ENCODE results near the gene KSR2. TPM values are rescaled to one million over a fixed set of nuclear protein-coding genes. Genes with fewer than 3 reads are reported as not detected.

Gene KSR2
- total and polyA plus RNA-seq, 2 of the 4 experiments (the other 2 are of a cell fraction), result not detected

GRCh38 chr12:117527479-117527855, 441.3 kb downstream of the KSR2 start:
- Histone ChIP-seq H3K27me3 (ENCODE audit: control insufficient read depth, insufficient read depth, low read length) (no peaks in the 10 kb centered on the region), H3K56ac (ENCODE audit: extremely low read depth, insufficient read depth, low read length) (no peak overlapping the region), H3K4me2 (ENCODE audit: low read depth, low read length) (no peak overlapping the region), H3K4ac (ENCODE audit: low read depth, low read length) (no peak overlapping the region), H4K5ac (ENCODE audit: low read depth, low read length) (no peak overlapping the region), H3K9me1 (ENCODE audit: insufficient read depth, low read length) (no peaks in the 10 kb centered on the region), H2BK20ac (ENCODE audit: low read depth, low read length) (no peak overlapping the region), H4K8ac (ENCODE audit: low read depth in 2 of 2, low read length in 2 of 2) (no peak overlapping the region), H3K18ac (ENCODE audit: low read depth, low read length) (no peak overlapping the region), H3K4me1 (ENCODE audit: control insufficient read depth, insufficient read depth, low read length) (no peaks in the 10 kb centered on the region), H2AK5ac (ENCODE audit: low read depth, low read length) (no peak overlapping the region), H3K4me3 (ENCODE audit: insufficient read depth, low read depth, low read length) (no peak overlapping the region), H2BK5ac (ENCODE audit: low read depth, low read length, poor library complexity, severe bottlenecking) (no peak overlapping the region), H2BK15ac (ENCODE audit: low read depth, low read length) (no peak overlapping the region), H3K9me3 (ENCODE audit: control insufficient read depth, insufficient read depth, low read length) (peaks cover 31% of the 10 kb centered on the region), H4K20me1 (ENCODE audit: insufficient read depth, low read length) (no peaks in the 10 kb centered on the region), H2AFZ (replicated peaks; ENCODE audit: low read length, poor library complexity) (no peak overlapping the region), H4K91ac (ENCODE audit: insufficient read depth, low read depth, low read length) (no peak overlapping the region), H3K79me1 (ENCODE audit: low read depth in 1 of 2, low read length in 2 of 2) (no peaks in the 10 kb centered on the region), H3K27ac (ENCODE audit: insufficient read depth, low read length) (no peak overlapping the region), H3K9ac (ENCODE audit: low read depth, low read length) (no peak overlapping the region), H2AK9ac (replicated peaks; ENCODE audit: low read depth, low read length, poor library complexity) (no peak overlapping the region), H2BK120ac (ENCODE audit: low read depth, low read length) (no peak overlapping the region), H3K23ac (ENCODE audit: low read depth, low read length) (no peak overlapping the region), H3K14ac (replicated peaks; ENCODE audit: low read depth, low read length) (no peak overlapping the region), H3K36me3 (ENCODE audit: control insufficient read depth, insufficient read depth, low read length) (no peaks in the 10 kb centered on the region)
- no peak for ATAC-seq (ENCODE audit: low read depth)
- in situ Hi-C loops (cut with MboI; ENCODE audit: low sequenced_read_pairs), result no loop called here
- POLR2A ChIA-PET (ENCODE audit: unreplicated experiment), result no interaction called here
- 50% methylated on average over 1 of the region's 4 CpGs; no CpG with 5 or more reads in 1 of the 2 experiments for WGBS, 2 experiments (ENCODE audit: extremely low coverage in 2 of 2, insufficient read length in 1 of 2)
- BruUV-seq (replicated peaks), result no TSS peak
- intact Hi-C loops (cut with micrococcal nuclease), result no loop called here
- CTCF ChIA-PET, result no interaction called here
- DNase-seq, result no peak
- TF ChIP-seq ELK1 (IDR thresholded peaks at IDR 0.05; ENCODE audit: borderline replicate concordance, low read depth, low read length) (no peak), BHLHE40 (IDR thresholded peaks at IDR 0.05; ENCODE audit: low read depth, low read length) (no peak), POLR2A (IDR thresholded peaks at IDR 0.05; ENCODE audit: low read depth, low read length) (no peak), MAZ (IDR thresholded peaks at IDR 0.05; ENCODE audit: borderline replicate concordance, low read depth, low read length) (no peak), MXI1 (IDR thresholded peaks at IDR 0.05; ENCODE audit: borderline replicate concordance, low read depth, low read length) (no peak), MAFK (IDR thresholded peaks at IDR 0.05; ENCODE audit: low read depth, low read length) (no peak), NFE2L2 (IDR thresholded peaks at IDR 0.05; ENCODE audit: low read depth, low read length) (no peak), FOS (IDR thresholded peaks at IDR 0.05; ENCODE audit: low read depth, low read length) (no peak), CHD1 (IDR thresholded peaks at IDR 0.05; ENCODE audit: low read depth, low read length) (no peak), RCOR1 (IDR thresholded peaks at IDR 0.05; ENCODE audit: insufficient replicate concordance, low read length) (no peak), RAD21 (IDR thresholded peaks at IDR 0.05; ENCODE audit: low read length) (no peak), RFX5 (IDR thresholded peaks at IDR 0.05; ENCODE audit: low read depth, low read length) (no peak), SMC3 (IDR thresholded peaks at IDR 0.05; ENCODE audit: low read depth, low read length) (no peak), USF2 (IDR thresholded peaks at IDR 0.05; ENCODE audit: low read depth, low read length) (no peak)
- dilution Hi-C loops (cut with HindIII; ENCODE audit: low sequenced_read_pairs, unreplicated experiment), result no loop called here

All from IMR-90 (cell line).